ENCODE results near the gene TUSC2.

- TF ChIP-seq CTCF (conservative IDR thresholded peaks at IDR 0.05; ENCODE audit: low read length) = no peak
- TF ChIP-seq EZH2phosphoT487 (IDR thresholded peaks at IDR 0.05; ENCODE audit: borderline replicate concordance) = no peak
These were observed 2.3 kb upstream of the TUSC2 start for GRCh38 chr3:50330330-50330729.
